Kidney (tissue), 14 donors: Measurements from ENCODE around the gene CHIT1. TPM values are rescaled to one million over a fixed set of nuclear protein-coding genes. Genes with fewer than 3 reads are reported as not detected.
A peak's percentile ranks its signal among the peaks of the same experiment; 100 is the strongest.

Experiments used
- DNase-seq, 5 donors: peaks; one replicate each; pipeline ENCODE4 v3.0.0-alpha.2; 2013 to 2020
- FAIRE-seq: peaks from 2 replicates; lab custom pipeline; 2012; peaks lifted over from hg19 to GRCh38; lab: Jason Lieb, UNC
- H3K27ac ChIP-seq, 2 donors: one replicate each; pipeline ENCODE4 v1.7.0; 2013; ENCODE audit warnings: low read depth in 2 of 2, low read length in 2 of 2, inconsistent platforms in 1 of 2
- H3K27me3 ChIP-seq: one replicate; pipeline ENCODE4 v1.7.1; 2013; ENCODE audit warnings: low read length, inconsistent platforms; ENCODE audit not compliant: control insufficient read depth, insufficient read depth
- H3K36me3 ChIP-seq, 3 donors: one replicate each; pipeline versions ENCODE4 v1.7.0 to v1.7.1; 2013; ENCODE audit warnings: low read length in 3 of 3, control low read depth in 1 of 3, inconsistent platforms in 1 of 3; ENCODE audit not compliant: insufficient read depth in 3 of 3, control insufficient read depth in 2 of 3
- H3K4me1 ChIP-seq, 3 donors: one replicate each; pipeline versions ENCODE4 v1.7.0 to v1.7.1; 2013; ENCODE audit warnings: low read length in 3 of 3, inconsistent platforms in 1 of 3, low read depth in 1 of 3; ENCODE audit not compliant: control insufficient read depth in 2 of 3, insufficient read depth in 2 of 3
- H3K4me3 ChIP-seq, 3 donors: one replicate each; pipeline versions ENCODE4 v1.7.0 to v1.8.1; 2013; ENCODE audit warnings: low read length in 3 of 3, control low read depth in 1 of 3, inconsistent platforms in 1 of 3
- H3K9ac ChIP-seq, 3 donors: one replicate each; pipeline versions ENCODE4 v1.7.0 to v1.7.1; 2013; ENCODE audit warnings: low read length in 3 of 3, control low read depth in 1 of 3, inconsistent platforms in 1 of 3
- H3K9me3 ChIP-seq, 3 donors: one replicate each; pipeline versions ENCODE4 v1.7.0 to v1.7.1; 2013; ENCODE audit warnings: low read length in 3 of 3, control low read depth in 1 of 3, inconsistent platforms in 1 of 3; ENCODE audit not compliant: control insufficient read depth in 2 of 3, insufficient read depth in 1 of 3
- intact Hi-C: fragments of 100-400 bp; cut with DNase I; formaldehyde crosslinking; loops from one replicate; pipeline ENCODE4 v1.11.1; 2022
- polyA plus RNA-seq: library from polyadenylated mRNA; stranded (reverse); fragments of 350-450 nt; fragmentation: Illumina TruSeq; extraction: RNeasy Lipid Tissue Mini Kit (QIAGEN cat#74804); gene quantifications from one replicate; pipeline ENCODE4 v1.2.3, GENCODE V29; 2014; ENCODE audit warnings: low read depth, low replicate concordance; ENCODE audit not compliant: insufficient read depth
- total RNA-seq: library from RNA; stranded (reverse); fragmentation: NEBNext Ultra II Directional; extraction: Animal tissue kit (Norgen Biotek cat#: 25700); gene quantifications from one replicate; pipeline ENCODE4 v1.2.1, GENCODE V29; 2021
- TF ChIP-seq, protein P1 (sequence below): IDR thresholded peaks from 3 replicates; pipeline ENCODE4 v1.5.1; 2012; ENCODE audit warnings: mild to moderate bottlenecking, moderate library complexity, borderline replicate concordance; ENCODE audit not compliant: insufficient read depth; ENCODE audit errors: extremely low read depth
- donor health status: control.
- donor health status: control.
- donor health status: control.
- donor health status: control.
- donor health status: control.
- donor health status: DM: yes; HTN: yes; CAD: no.
- donor health status: Normal renal cell carcinoma (clear cell type).

Gene CHIT1
- total and polyA plus RNA-seq, 2 donors from 2014 or later, result 1.1 TPM; not detected in 1

DNA sequence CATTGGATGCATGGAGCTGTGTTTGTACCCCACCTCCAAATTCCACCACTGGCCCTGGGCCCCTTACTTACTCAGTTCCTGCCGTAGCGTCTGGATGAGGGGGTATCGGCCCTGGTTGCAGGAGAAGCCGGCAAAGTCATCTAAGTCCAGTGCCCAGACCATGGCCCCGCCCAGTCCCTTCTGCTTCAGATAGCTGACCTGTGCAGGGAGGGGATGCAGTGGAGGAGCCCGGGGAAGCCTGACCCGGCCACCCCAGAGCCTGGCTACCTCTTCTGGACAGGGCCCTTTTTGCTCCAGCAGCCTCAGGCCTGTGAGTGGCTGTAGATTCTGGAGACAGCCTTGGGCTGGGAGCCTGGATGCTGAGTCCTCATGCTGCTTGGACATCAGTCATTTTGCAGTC is 11.8 kb downstream of the CHIT1 start:
- FAIRE-seq, result no peak
- Histone ChIP-seq H3K27me3 (no peaks in the 10 kb centered on the region), H3K27ac (no peak overlapping the region), H3K4me1 (no peaks in the 10 kb centered on the region), H3K9ac (no peak overlapping the region), H3K4me3 (no peak overlapping the region), H3K36me3 (no peaks in the 10 kb centered on the region), H3K9me3 (no peaks in the 10 kb centered on the region)
- TF ChIP-seq, protein P1, sequence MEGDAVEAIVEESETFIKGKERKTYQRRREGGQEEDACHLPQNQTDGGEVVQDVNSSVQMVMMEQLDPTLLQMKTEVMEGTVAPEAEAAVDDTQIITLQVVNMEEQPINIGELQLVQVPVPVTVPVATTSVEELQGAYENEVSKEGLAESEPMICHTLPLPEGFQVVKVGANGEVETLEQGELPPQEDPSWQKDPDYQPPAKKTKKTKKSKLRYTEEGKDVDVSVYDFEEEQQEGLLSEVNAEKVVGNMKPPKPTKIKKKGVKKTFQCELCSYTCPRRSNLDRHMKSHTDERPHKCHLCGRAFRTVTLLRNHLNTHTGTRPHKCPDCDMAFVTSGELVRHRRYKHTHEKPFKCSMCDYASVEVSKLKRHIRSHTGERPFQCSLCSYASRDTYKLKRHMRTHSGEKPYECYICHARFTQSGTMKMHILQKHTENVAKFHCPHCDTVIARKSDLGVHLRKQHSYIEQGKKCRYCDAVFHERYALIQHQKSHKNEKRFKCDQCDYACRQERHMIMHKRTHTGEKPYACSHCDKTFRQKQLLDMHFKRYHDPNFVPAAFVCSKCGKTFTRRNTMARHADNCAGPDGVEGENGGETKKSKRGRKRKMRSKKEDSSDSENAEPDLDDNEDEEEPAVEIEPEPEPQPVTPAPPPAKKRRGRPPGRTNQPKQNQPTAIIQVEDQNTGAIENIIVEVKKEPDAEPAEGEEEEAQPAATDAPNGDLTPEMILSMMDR, result no peak
- intact Hi-C loops, result loop anchor here (5.0 kb wide), 2 partner anchors 100 to 175 kb away; no protein-coding TSS in a partner anchor
- no peak for DNase-seq

GRCh38 chr1:203217139-203217655 is 12.3 kb downstream of the CHIT1 start:
- no peaks in the 10 kb centered on the region for H3K4me1 ChIP-seq
- no peak for FAIRE-seq
- H3K9ac ChIP-seq, result no peak overlapping the region
- TF ChIP-seq, protein P1, result no peak
- no peak overlapping the region for H3K4me3 ChIP-seq
- intact Hi-C loops, result loop anchor here (5.0 kb wide), 2 partner anchors 100 to 175 kb away; no protein-coding TSS in a partner anchor
- H3K9me3 ChIP-seq, result no peaks in the 10 kb centered on the region
- H3K27me3 ChIP-seq, result no peaks in the 10 kb centered on the region
- no peak overlapping the region for H3K27ac ChIP-seq
- no peaks in the 10 kb centered on the region for H3K36me3 ChIP-seq
- peak in 1 of 5 donors; percentile 42 for DNase-seq

GRCh38 chr1:203216274-203217138 is 13.0 kb downstream of the CHIT1 start:
- DNase-seq (peak in 4 of 5 donors; percentile 79 to 92 (median 86)), FAIRE-seq (no peak)
- Histone ChIP-seq H3K9ac (no peak overlapping the region), H3K36me3 (no peaks in the 10 kb centered on the region), H3K4me1 (no peaks in the 10 kb centered on the region), H3K4me3 (no peak overlapping the region), H3K27me3 (no peaks in the 10 kb centered on the region), H3K9me3 (no peaks in the 10 kb centered on the region), H3K27ac (no peak overlapping the region)
- intact Hi-C loops, result loop anchor here (5.0 kb wide), 2 partner anchors 99 to 174 kb away; no protein-coding TSS in a partner anchor
- TF ChIP-seq, protein P1, result peak; percentile 86
